GM12872 (cell line): ENCODE data around the gene CCDC3.

Experiments
- CTCF ChIP-seq: IDR thresholded peaks from 3 replicates; pipeline ENCODE4 v1.5.1; 2011; ENCODE audit warnings: low read depth, mild to moderate bottlenecking, low read length, moderate library complexity; ENCODE audit not compliant: insufficient read depth

The CCDC3 gene

GRCh38 chr10:12873172-12873571 lies 128.3 kb downstream of the CCDC3 start:
- no peak for TF ChIP-seq CTCF

DNA sequence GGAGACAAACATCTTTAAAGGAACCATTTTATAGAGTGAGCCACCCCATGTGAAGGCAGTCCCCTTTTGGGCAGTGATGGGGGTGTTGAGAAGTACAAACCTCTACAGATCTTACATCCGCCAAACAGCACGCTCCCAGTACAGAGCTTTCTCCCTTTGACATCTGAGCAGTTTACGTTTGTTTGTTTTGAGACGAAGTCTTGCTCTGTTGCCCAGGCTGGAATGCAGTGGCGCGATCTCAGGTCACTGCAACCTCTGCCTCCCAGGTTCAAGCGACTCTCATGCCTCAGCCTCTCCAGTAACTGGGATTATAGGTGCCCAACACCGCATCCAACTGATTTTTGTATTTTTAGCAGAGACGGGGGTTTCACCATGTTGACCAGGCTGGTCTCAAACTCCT lies 128.9 kb downstream of the CCDC3 start:
- TF ChIP-seq CTCF = no peak

GRCh38 chr10:12869427-12869826 lies 132.1 kb downstream of the CCDC3 start:
- no peak for TF ChIP-seq CTCF

DNA sequence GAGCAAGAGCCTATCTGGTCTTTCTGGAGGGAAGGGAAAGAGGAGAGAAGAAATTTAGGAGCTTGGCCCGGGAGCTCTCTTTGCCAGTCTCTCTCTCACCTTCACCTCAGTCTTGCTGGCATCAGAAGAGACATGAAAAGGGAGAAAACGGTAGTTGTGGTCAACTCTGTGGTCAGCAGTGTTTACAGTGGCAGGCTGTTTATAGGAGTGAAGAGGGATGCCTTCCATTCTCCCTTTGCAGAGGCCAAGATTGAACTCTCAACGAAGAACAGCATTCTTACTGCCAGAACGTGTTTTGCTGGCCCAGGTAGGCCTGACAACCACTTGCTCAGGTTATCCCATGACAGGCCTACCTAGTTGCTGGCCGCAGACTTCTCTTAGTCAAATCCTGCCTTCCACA lies 133.3 kb downstream of the CCDC3 start:
- TF ChIP-seq CTCF = no peak

DNA sequence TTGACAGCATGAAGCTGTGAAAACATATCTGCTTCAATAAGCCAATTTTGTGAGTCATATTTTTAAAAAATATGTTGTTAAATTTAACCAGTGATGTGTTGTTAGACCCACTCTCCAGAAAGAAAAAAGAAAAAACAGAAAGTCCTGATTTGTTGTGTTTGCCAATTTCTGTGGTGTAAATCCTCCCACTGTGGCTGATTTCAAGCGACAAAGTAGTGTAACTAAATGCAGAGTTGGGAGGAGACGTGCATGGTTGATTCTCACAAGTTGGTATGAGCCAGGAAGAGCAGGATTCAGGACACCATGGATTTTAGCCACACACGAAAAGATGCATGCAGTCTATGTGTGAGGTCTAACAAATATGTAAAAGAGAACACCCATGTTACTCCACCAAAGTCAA lies 139.1 kb downstream of the CCDC3 start:
- TF ChIP-seq CTCF = no peak

- no peak for TF ChIP-seq CTCF
Observed at GRCh38 chr10:12854988-12855387, 146.5 kb downstream of the CCDC3 start.

- TF ChIP-seq CTCF = no peak
Observed at GRCh38 chr10:12852687-12853086, 148.8 kb downstream of the CCDC3 start.

- TF ChIP-seq CTCF = no peak
Observed at GRCh38 chr10:12849319-12850181, 152.0 kb downstream of the CCDC3 start.
